MM.1S (cell line): ENCODE data around the gene ADRM1.

Source experiments
- DNase-seq: peaks from one replicate; pipeline ENCODE4 v3.0.0-alpha.2; 2015
- H2AFZ ChIP-seq: fragments of 300-600 bp; sonication (generic); 2 replicates; pipeline ENCODE4 v1.6.0; 2016; ENCODE audit warnings: antibody characterized with exemption, low read length
- H3F3A ChIP-seq: fragments of 300-600 bp; sonication (generic); 2 replicates; pipeline ENCODE4 v1.6.1; 2016; ENCODE audit warnings: mild to moderate bottlenecking, antibody characterized with exemption, low read length, moderate library complexity, mixed read lengths; ENCODE audit not compliant: insufficient read depth
- H3K27ac ChIP-seq: fragments of 300-600 bp; sonication (generic); 2 replicates; pipeline ENCODE4 v1.5.1; 2016; ENCODE audit warnings: mild to moderate bottlenecking, low read length
- H3K27me3 ChIP-seq: fragments of 300-600 bp; sonication (generic); replicated peaks from 2 replicates; pipeline ENCODE4 v1.6.0; 2016; ENCODE audit warnings: low read length; ENCODE audit not compliant: insufficient read depth
- H3K36me3 ChIP-seq: fragments of 300-600 bp; sonication (generic); replicated peaks from 2 replicates; pipeline ENCODE4 v1.6.1; 2016; ENCODE audit warnings: mild to moderate bottlenecking, low read length, mixed read lengths; ENCODE audit not compliant: insufficient read depth
- H3K4me1 ChIP-seq: fragments of 300-600 bp; sonication (generic); 2 replicates; pipeline ENCODE4 v1.6.1; 2016; ENCODE audit warnings: low read length, mixed read lengths
- H3K4me2 ChIP-seq: fragments of 300-600 bp; sonication (generic); 2 replicates; pipeline ENCODE4 v1.6.0; 2016; ENCODE audit warnings: low read depth, low read length
- H3K4me3 ChIP-seq: fragments of 300-600 bp; sonication (generic); 2 replicates; pipeline ENCODE4 v1.5.1; 2016; ENCODE audit warnings: low read length, mixed read lengths
- H3K79me2 ChIP-seq: fragments of 300-600 bp; sonication (generic); 2 replicates; pipeline ENCODE4 v1.6.1; 2016; ENCODE audit warnings: mixed run types, low read length, mixed read lengths
- H3K9ac ChIP-seq: fragments of 300-600 bp; sonication (generic); 2 replicates; pipeline ENCODE4 v1.6.1; 2016; ENCODE audit warnings: low read length, mixed read lengths
- H3K9me2 ChIP-seq: fragments of 300-600 bp; sonication (generic); replicated peaks from 2 replicates; pipeline ENCODE4 v1.6.1; 2016; ENCODE audit warnings: mild to moderate bottlenecking, low read length, mixed read lengths; ENCODE audit not compliant: insufficient read depth
- H3K9me3 ChIP-seq: fragments of 300-600 bp; sonication (generic); replicated peaks from 2 replicates; pipeline ENCODE4 v1.6.1; 2016; ENCODE audit warnings: mild to moderate bottlenecking, low read length, mixed read lengths; ENCODE audit not compliant: insufficient read depth
- H4K20me1 ChIP-seq: fragments of 300-600 bp; sonication (generic); 2 replicates; pipeline ENCODE4 v1.6.1; 2016; ENCODE audit warnings: mild to moderate bottlenecking, low read length, moderate library complexity, mixed read lengths; ENCODE audit not compliant: insufficient read depth
- CTCF ChIP-seq: fragments of 300-600 bp; sonication (generic); IDR thresholded peaks from 2 replicates; pipeline ENCODE4 v1.5.1; 2016; ENCODE audit warnings: antibody characterized with exemption, low read length, mixed read lengths
- EZH2 ChIP-seq: fragments of 300-600 bp; sonication (generic); optimal IDR thresholded peaks from 2 replicates; pipeline ENCODE3; 2017; ENCODE audit warnings: low read depth, mild to moderate bottlenecking, antibody characterized with exemption, low read length, mixed read lengths
- EZH2phosphoT487 ChIP-seq: fragments of 300-600 bp; sonication (generic); IDR thresholded peaks from 2 replicates; pipeline ENCODE4 v1.6.1; 2018; ENCODE audit warnings: antibody characterized with exemption, low read length

ADRM1 gene

GRCh38 chr20:62307226-62308101 is 4.7 kb downstream of the ADRM1 start:
- Histone ChIP-seq H3K79me2 (peaks cover 50% of the 10 kb centered on the region), H3K9me3 (no peaks in the 10 kb centered on the region), H2AFZ (no peak overlapping the region), H3K36me3 (peaks cover 15% of the 10 kb centered on the region), H3K4me2 (no peak overlapping the region), H3K9ac (no peak overlapping the region), H3K4me3 (no peak overlapping the region), H3K9me2 (no peaks in the 10 kb centered on the region), H3K27me3 (no peaks in the 10 kb centered on the region), H4K20me1 (peaks cover 30% of the 10 kb centered on the region), H3K27ac (no peak overlapping the region), H3F3A (peaks cover 8% of the 10 kb centered on the region; the same call in 1 of the 2 replicates), H3K4me1 (peaks cover 9% of the 10 kb centered on the region)
- DNase-seq, result no peak
- TF ChIP-seq EZH2phosphoT487, result no peak
- TF ChIP-seq EZH2, result no peak
- no peak for TF ChIP-seq CTCF

- Histone ChIP-seq H3K9me2 (no peaks in the 10 kb centered on the region), H3K36me3 (peaks cover 15% of the 10 kb centered on the region), H3K4me3 (no peak overlapping the region), H3K27me3 (no peaks in the 10 kb centered on the region), H4K20me1 (peaks cover 30% of the 10 kb centered on the region), H3K27ac (no peak overlapping the region), H3K9ac (no peak overlapping the region), H3K4me1 (peaks cover 9% of the 10 kb centered on the region), H3K9me3 (no peaks in the 10 kb centered on the region), H3K4me2 (no peak overlapping the region), H2AFZ (no peak overlapping the region), H3K79me2 (peaks cover 47% of the 10 kb centered on the region), H3F3A (peaks cover 8% of the 10 kb centered on the region; the same call in 1 of the 2 replicates)
- DNase-seq, result no peak
- TF ChIP-seq CTCF, result no peak
- TF ChIP-seq EZH2phosphoT487, result no peak
- TF ChIP-seq EZH2, result no peak
These were observed 5.5 kb downstream of the ADRM1 start for GRCh38 chr20:62308102-62308822.

GRCh38 chr20:62309198-62309944 is 6.6 kb downstream of the ADRM1 start:
- no peaks in the 10 kb centered on the region for H3K9me2 ChIP-seq
- H3F3A ChIP-seq, result peaks cover 8% of the 10 kb centered on the region; the same call in 1 of the 2 replicates
- peaks cover 15% of the 10 kb centered on the region for H3K36me3 ChIP-seq
- H3K79me2 ChIP-seq, result peaks cover 36% of the 10 kb centered on the region
- H3K9me3 ChIP-seq, result no peaks in the 10 kb centered on the region
- peaks cover 9% of the 10 kb centered on the region for H3K4me1 ChIP-seq
- no peak for TF ChIP-seq CTCF
- TF ChIP-seq EZH2phosphoT487, result no peak
- TF ChIP-seq EZH2, result no peak
- no peak overlapping the region for H2AFZ ChIP-seq
- no peak overlapping the region for H3K4me2 ChIP-seq
- peaks cover 19% of the 10 kb centered on the region for H4K20me1 ChIP-seq
- no peak for DNase-seq
- H3K27me3 ChIP-seq, result no peaks in the 10 kb centered on the region
- H3K27ac ChIP-seq, result no peak overlapping the region
- no peak overlapping the region for H3K9ac ChIP-seq
- H3K4me3 ChIP-seq, result no peak overlapping the region
